B cell (primary cell): ENCODE measurements around the gene ANKRD44.

Experiments used
- CTCF ChIP-seq: fragments of 200-600 bp; IDR thresholded peaks from one replicate; pipeline ENCODE4 v1.8.0; 2022; ENCODE audit warnings: antibody characterized with exemption, mild to moderate bottlenecking
- EZH2 ChIP-seq: IDR thresholded peaks from 2 replicates; pipeline ENCODE4 v1.6.1; 2012; ENCODE audit warnings: borderline replicate concordance, low read depth, mild to moderate bottlenecking, moderate library complexity, low read length; ENCODE audit not compliant: insufficient read depth, poor library complexity, severe bottlenecking

GRCh38 chr2:197297772-197298318 is 12.7 kb downstream of the ANKRD44 start:
- TF ChIP-seq CTCF: no peak
- no peak for TF ChIP-seq EZH2
